Activated B cell treated with CpG ODN at 0.5 μM for 24 hours (primary cell): ENCODE measurements around the gene ANTXR2. TPM values are rescaled to one million over a fixed set of nuclear protein-coding genes. Genes with fewer than 3 reads are reported as not detected.

Source experiments
- ATAC-seq: fragments of 200-7000 bp; cut with Tn5 transposase; one replicate; pipeline ENCODE4 v1.10.0; 2021; ENCODE audit warnings: low read depth, mild to moderate bottlenecking, moderate library complexity
- CTCF ChIA-PET: fragments of 350-600 bp; sonication (Branson Sonifier 250); formaldehyde crosslinking; loops from one replicate; lab custom pipeline; 2021; ENCODE audit warnings: antibody characterized with exemption; lab: Charles Lee
- POLR2A ChIA-PET: fragments of 350-600 bp; sonication (Branson Sonifier 250); formaldehyde crosslinking; loops from one replicate; lab custom pipeline; 2021; ENCODE audit warnings: antibody characterized with exemption; lab: Charles Lee
- DNase-seq: peaks from one replicate; pipeline ENCODE4 v3.0.0; 2022
- H3K27ac Mint-ChIP-seq: one replicate; pipeline ENCODE4 v1.8.0; 2020; ENCODE audit warnings: mixed read lengths
- H3K27me3 Mint-ChIP-seq: one replicate; pipeline ENCODE4 v1.8.0; 2021; ENCODE audit warnings: mixed read lengths
- H3K36me3 Mint-ChIP-seq: one replicate; pipeline ENCODE4 v1.8.0; 2021; ENCODE audit warnings: low read depth, mixed read lengths
- H3K4me1 Mint-ChIP-seq: one replicate; pipeline ENCODE4 v1.8.0; 2021; ENCODE audit warnings: mixed read lengths
- H3K4me3 Mint-ChIP-seq: one replicate; pipeline ENCODE4 v1.8.0; 2020; ENCODE audit warnings: mild to moderate bottlenecking, mixed read lengths
- H3K9me3 Mint-ChIP-seq: one replicate; pipeline ENCODE4 v1.8.0; 2020; ENCODE audit warnings: mixed read lengths
- CTCF ChIP-seq: fragments of 200-600 bp; IDR thresholded peaks from one replicate; pipeline ENCODE4 v1.8.0; 2022; ENCODE audit warnings: antibody characterized with exemption, mild to moderate bottlenecking
- intact Hi-C: fragments of 100-400 bp; cut with micrococcal nuclease; formaldehyde crosslinking; loops from one replicate; pipeline ENCODE4 v1.15.1; 2024
- total RNA-seq: library from RNA; stranded (reverse); gene quantifications from 2 replicates; pipeline ENCODE4 v1.2.3, GENCODE V29; 2022

The ANTXR2 gene
- total RNA-seq, 1 donor from 2014 or later, result 19.6 TPM

- Mint-ChIP-seq H3K4me1 (peaks cover 42% of the 10 kb centered on the region), H3K4me3 (no peak overlapping the region), H3K36me3 (peaks cover 12% of the 10 kb centered on the region), H3K9me3 (no peaks in the 10 kb centered on the region), H3K27ac (no peak overlapping the region), H3K27me3 (peaks cover 4% of the 10 kb centered on the region)
- ATAC-seq, result no peak
- TF ChIP-seq CTCF, result no peak
- intact Hi-C loops, result loop anchor here (10.0 kb wide), 2 partner anchors 799 to 1301 kb away; partner anchors contain the start of gene BMP2K
- DNase-seq, result no peak
- POLR2A ChIA-PET, result interaction anchor here (0.7 kb wide), 1 partner anchor 473 kb away, joined by 3 read pairs; no protein-coding TSS in a partner anchor
- CTCF ChIA-PET, result no interaction called here
Measured at GRCh38 chr4:80075995-80076675, 3.1 kb upstream of the ANTXR2 start.

- Mint-ChIP-seq H3K4me1 (peaks cover 56% of the 10 kb centered on the region), H3K27ac (peak overlapping the region; percentile 97), H3K4me3 (no peak overlapping the region), H3K36me3 (peaks cover 15% of the 10 kb centered on the region), H3K9me3 (no peaks in the 10 kb centered on the region), H3K27me3 (peaks cover 4% of the 10 kb centered on the region)
- ATAC-seq, result no peak
- CTCF ChIA-PET, result interaction anchor here (3.1 kb wide), 1 partner anchor 128 kb away, joined by 17 read pairs; no protein-coding TSS in a partner anchor
- POLR2A ChIA-PET, result interaction anchor here (3.4 to 4.6 kb wide), 3 partner anchors 16 to 128 kb away, joined by 20 to 36 read pairs (median 32); no protein-coding TSS in a partner anchor
- DNase-seq, result no peak
- no peak for TF ChIP-seq CTCF
- intact Hi-C loops, result loop anchor here (5.0 to 10.0 kb wide), 3 partner anchors 800 to 1300 kb away; partner anchors contain the start of genes BMP2K and PAQR3
Measured at GRCh38 chr4:80074651-80075050, 1.6 kb upstream of the ANTXR2 start.

- TF ChIP-seq CTCF, result no peak
- ChIA-PET POLR2A (interaction anchor here (2.1 to 4.6 kb wide), 4 partner anchors 15 to 129 kb away, joined by 9 to 36 read pairs (median 26); no protein-coding TSS in a partner anchor), CTCF (interaction anchor here (1.1 to 3.1 kb wide), 3 partner anchors 99 to 128 kb away, joined by 3 to 17 read pairs (median 10); no protein-coding TSS in a partner anchor)
- intact Hi-C loops, result loop anchor here (5.0 to 10.0 kb wide), 3 partner anchors 801 to 1299 kb away; partner anchors contain the start of genes BMP2K and PAQR3
- DNase-seq (no peak), ATAC-seq (no peak)
- Mint-ChIP-seq H3K27ac (peak overlapping the region; percentile 97), H3K9me3 (no peaks in the 10 kb centered on the region), H3K4me1 (peaks cover 58% of the 10 kb centered on the region), H3K4me3 (no peak overlapping the region), H3K27me3 (peaks cover 4% of the 10 kb centered on the region), H3K36me3 (peaks cover 20% of the 10 kb centered on the region)
Measured at GRCh38 chr4:80074069-80074468, 1.0 kb upstream of the ANTXR2 start.

GRCh38 chr4:80073473-80074008 is 512 bp upstream of the ANTXR2 start:
- peak overlapping the region; percentile 94 for H3K4me3 Mint-ChIP-seq
- H3K4me1 Mint-ChIP-seq, result peaks cover 58% of the 10 kb centered on the region
- ChIA-PET CTCF (interaction anchor here (1.1 to 3.1 kb wide), 5 partner anchors 98 to 129 kb away, joined by 3 to 17 read pairs (median 7); no protein-coding TSS in a partner anchor), POLR2A (interaction anchor here (0.7 to 4.6 kb wide), 8 partner anchors 10 to 839 kb away, joined by 3 to 36 read pairs (median 8); no protein-coding TSS in a partner anchor)
- H3K27ac Mint-ChIP-seq, result peak overlapping the region; percentile 97
- no peaks in the 10 kb centered on the region for H3K9me3 Mint-ChIP-seq
- no peak for TF ChIP-seq CTCF
- intact Hi-C loops, result loop anchor here (1.0 to 10.0 kb wide), 9 partner anchors 15 to 1299 kb away; partner anchors contain the start of genes BMP2K and PAQR3
- peaks cover 20% of the 10 kb centered on the region for H3K36me3 Mint-ChIP-seq
- H3K27me3 Mint-ChIP-seq, result no peaks in the 10 kb centered on the region
- DNase-seq (no peak), ATAC-seq (peak; percentile 59)
